ENCODE data around the gene CDHR5.

DNA sequence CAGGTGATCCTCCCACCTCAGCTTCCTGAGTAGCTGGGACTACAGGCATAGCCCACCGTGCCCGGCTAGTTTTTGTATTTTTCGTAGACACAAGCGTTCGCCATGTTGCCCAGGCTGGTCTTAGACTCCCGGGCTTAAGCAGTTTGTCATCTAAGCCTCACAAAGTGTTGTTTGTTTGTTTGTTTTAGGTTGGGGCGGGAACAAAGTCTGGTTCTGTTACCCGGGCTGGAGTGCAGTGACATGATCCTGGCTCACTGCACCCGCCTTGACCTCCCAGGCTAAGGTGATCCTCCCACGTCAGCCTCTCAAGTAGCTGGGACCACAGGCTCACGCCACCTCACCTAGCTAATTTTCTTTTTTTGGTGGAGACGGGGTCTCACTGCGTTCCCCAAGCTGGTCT, 21.6 kb downstream of the CDHR5 start:
- TF ChIP-seq POLR2A (IDR thresholded peaks at IDR 0.05) = no peak
- TF ChIP-seq, protein P1, sequence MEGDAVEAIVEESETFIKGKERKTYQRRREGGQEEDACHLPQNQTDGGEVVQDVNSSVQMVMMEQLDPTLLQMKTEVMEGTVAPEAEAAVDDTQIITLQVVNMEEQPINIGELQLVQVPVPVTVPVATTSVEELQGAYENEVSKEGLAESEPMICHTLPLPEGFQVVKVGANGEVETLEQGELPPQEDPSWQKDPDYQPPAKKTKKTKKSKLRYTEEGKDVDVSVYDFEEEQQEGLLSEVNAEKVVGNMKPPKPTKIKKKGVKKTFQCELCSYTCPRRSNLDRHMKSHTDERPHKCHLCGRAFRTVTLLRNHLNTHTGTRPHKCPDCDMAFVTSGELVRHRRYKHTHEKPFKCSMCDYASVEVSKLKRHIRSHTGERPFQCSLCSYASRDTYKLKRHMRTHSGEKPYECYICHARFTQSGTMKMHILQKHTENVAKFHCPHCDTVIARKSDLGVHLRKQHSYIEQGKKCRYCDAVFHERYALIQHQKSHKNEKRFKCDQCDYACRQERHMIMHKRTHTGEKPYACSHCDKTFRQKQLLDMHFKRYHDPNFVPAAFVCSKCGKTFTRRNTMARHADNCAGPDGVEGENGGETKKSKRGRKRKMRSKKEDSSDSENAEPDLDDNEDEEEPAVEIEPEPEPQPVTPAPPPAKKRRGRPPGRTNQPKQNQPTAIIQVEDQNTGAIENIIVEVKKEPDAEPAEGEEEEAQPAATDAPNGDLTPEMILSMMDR (IDR thresholded peaks at IDR 0.05) = no peak
- TF ChIP-seq POLR2AphosphoS5 (IDR thresholded peaks at IDR 0.05; ENCODE audit: insufficient read depth in 1 of 2, low read depth in 1 of 2) = no peak

Measured in vagina (tissue), 2 donors.